ENCODE results near the gene GAB2. TPM values are rescaled to one million over a fixed set of nuclear protein-coding genes. Genes with fewer than 3 reads are reported as not detected.

GAB2 gene
- total RNA-seq, 2 experiments from 2014 or later = 1.4 to 1.8 TPM

DNA sequence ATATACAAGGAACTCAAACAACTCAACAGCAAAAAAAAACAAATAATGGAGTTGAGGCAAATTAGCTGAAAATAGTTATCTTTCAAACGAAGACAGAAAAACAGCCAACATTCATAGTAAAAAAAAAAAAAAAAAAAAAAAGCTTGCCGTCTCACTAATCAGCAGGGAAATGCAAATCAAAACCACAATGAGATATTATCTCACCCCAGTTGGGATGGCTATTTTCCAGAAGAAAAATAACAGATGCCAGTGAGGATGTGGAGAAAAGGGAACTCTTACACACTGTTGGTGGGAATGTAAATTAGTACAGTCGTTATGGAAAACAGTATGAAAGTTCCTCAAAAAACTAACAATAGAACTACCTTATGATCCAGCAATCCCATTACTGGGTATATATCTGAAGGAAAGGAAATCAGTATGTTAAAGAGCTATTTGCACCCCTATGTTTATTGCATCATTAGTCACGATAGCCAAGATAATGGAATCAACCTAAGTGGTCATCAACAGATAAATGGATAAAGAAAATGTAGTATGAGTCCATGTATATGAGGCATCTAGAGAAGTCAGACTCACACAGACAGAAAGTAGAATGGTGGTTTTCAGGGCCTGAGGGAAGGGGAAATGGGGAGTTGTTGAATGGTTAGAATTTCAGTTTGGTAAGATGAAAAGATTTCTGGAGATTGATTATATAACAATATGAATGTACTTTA is 172.9 kb downstream of the GAB2 start:
- no peak overlapping the region for H3K4me3 Mint-ChIP-seq
- ATAC-seq (no peak), DNase-seq (no peak)
- H3K27me3 Mint-ChIP-seq = no peaks in the 10 kb centered on the region
- peaks cover 12% of the 10 kb centered on the region for H3K9me3 Mint-ChIP-seq
- H3K36me3 Mint-ChIP-seq (ENCODE audit: low read depth) = peaks cover 7% of the 10 kb centered on the region
- TF ChIP-seq, protein P1, sequence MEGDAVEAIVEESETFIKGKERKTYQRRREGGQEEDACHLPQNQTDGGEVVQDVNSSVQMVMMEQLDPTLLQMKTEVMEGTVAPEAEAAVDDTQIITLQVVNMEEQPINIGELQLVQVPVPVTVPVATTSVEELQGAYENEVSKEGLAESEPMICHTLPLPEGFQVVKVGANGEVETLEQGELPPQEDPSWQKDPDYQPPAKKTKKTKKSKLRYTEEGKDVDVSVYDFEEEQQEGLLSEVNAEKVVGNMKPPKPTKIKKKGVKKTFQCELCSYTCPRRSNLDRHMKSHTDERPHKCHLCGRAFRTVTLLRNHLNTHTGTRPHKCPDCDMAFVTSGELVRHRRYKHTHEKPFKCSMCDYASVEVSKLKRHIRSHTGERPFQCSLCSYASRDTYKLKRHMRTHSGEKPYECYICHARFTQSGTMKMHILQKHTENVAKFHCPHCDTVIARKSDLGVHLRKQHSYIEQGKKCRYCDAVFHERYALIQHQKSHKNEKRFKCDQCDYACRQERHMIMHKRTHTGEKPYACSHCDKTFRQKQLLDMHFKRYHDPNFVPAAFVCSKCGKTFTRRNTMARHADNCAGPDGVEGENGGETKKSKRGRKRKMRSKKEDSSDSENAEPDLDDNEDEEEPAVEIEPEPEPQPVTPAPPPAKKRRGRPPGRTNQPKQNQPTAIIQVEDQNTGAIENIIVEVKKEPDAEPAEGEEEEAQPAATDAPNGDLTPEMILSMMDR (IDR thresholded peaks at IDR 0.05) = no peak
- CTCF ChIA-PET = no interaction called here
- H3K4me1 Mint-ChIP-seq (ENCODE audit: low read depth) = peaks cover 2% of the 10 kb centered on the region
- H3K27ac Mint-ChIP-seq = no peak overlapping the region
- POLR2A ChIA-PET = no interaction called here
- intact Hi-C loops (cut with micrococcal nuclease) = no loop called here

- CTCF ChIA-PET = no interaction called here
- TF ChIP-seq, protein P1 (IDR thresholded peaks at IDR 0.05) = no peak
Observed at GRCh38 chr11:78244080-78244479, 173.5 kb downstream of the GAB2 start.

GRCh38 chr11:78241475-78241874 is 176.1 kb downstream of the GAB2 start:
- Mint-ChIP-seq H3K9me3 (peaks cover 12% of the 10 kb centered on the region), H3K27ac (no peak overlapping the region), H3K36me3 (ENCODE audit: low read depth) (peaks cover 7% of the 10 kb centered on the region), H3K4me1 (ENCODE audit: low read depth) (no peaks in the 10 kb centered on the region), H3K27me3 (no peaks in the 10 kb centered on the region), H3K4me3 (no peak overlapping the region)
- no peak for DNase-seq
- intact Hi-C loops (cut with micrococcal nuclease) = no loop called here
- CTCF ChIA-PET = no interaction called here
- ATAC-seq = no peak
- POLR2A ChIA-PET = no interaction called here
- TF ChIP-seq, protein P1 (IDR thresholded peaks at IDR 0.05) = no peak

More at GRCh38 chr11:78244080-78244479, 173.5 kb downstream of the GAB2 start:
- H3K27ac Mint-ChIP-seq = no peak overlapping the region
- ATAC-seq (no peak), DNase-seq (no peak)
- intact Hi-C loops (cut with micrococcal nuclease) = no loop called here
- POLR2A ChIA-PET = no interaction called here
- no peaks in the 10 kb centered on the region for H3K27me3 Mint-ChIP-seq
- peaks cover 12% of the 10 kb centered on the region for H3K9me3 Mint-ChIP-seq
- H3K36me3 Mint-ChIP-seq (ENCODE audit: low read depth) = peaks cover 7% of the 10 kb centered on the region
- no peak overlapping the region for H3K4me3 Mint-ChIP-seq
- H3K4me1 Mint-ChIP-seq (ENCODE audit: low read depth) = peaks cover 2% of the 10 kb centered on the region

DNA sequence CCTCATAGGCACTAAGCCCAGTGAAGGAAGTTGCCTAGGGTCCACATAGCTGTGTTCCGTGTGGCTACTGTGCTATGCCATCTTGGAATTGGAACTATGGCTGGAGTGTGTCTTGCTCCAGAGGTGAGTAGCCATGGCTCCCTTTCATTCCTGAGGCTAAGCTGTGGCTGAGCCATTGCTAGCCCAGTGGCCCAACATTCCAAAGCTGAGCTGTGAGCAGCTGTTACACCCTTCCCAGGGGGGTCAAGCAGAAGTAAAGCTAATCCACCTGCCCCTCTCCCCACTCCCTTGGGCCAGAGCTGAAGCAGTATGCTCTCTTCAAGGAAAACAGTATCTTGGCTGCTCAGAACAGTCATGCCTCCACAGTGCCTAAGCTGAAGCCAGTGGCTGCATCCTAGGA is 177.8 kb downstream of the GAB2 start:
- DNase-seq (no peak), ATAC-seq (no peak)
- POLR2A ChIA-PET = no interaction called here
- Mint-ChIP-seq H3K27me3 (no peaks in the 10 kb centered on the region), H3K36me3 (ENCODE audit: low read depth) (peaks cover 7% of the 10 kb centered on the region), H3K4me3 (no peak overlapping the region), H3K4me1 (ENCODE audit: low read depth) (no peaks in the 10 kb centered on the region), H3K27ac (no peak overlapping the region), H3K9me3 (peaks cover 12% of the 10 kb centered on the region)
- intact Hi-C loops (cut with micrococcal nuclease) = no loop called here
- TF ChIP-seq, protein P1 (IDR thresholded peaks at IDR 0.05) = no peak
- CTCF ChIA-PET = no interaction called here

GRCh38 chr11:78237293-78238046 is 180.2 kb downstream of the GAB2 start:
- ChIA-PET CTCF (no interaction called here), POLR2A (no interaction called here)

More at GRCh38 chr11:78237293-78238046, 180.2 kb downstream of the GAB2 start:
- TF ChIP-seq, protein P1 (IDR thresholded peaks at IDR 0.05) = no peak
- H3K27ac Mint-ChIP-seq = no peak overlapping the region
- no peak overlapping the region for H3K4me3 Mint-ChIP-seq
- H3K9me3 Mint-ChIP-seq = peaks cover 12% of the 10 kb centered on the region
- no peaks in the 10 kb centered on the region for H3K4me1 Mint-ChIP-seq (ENCODE audit: low read depth)
- intact Hi-C loops (cut with micrococcal nuclease) = no loop called here
- H3K27me3 Mint-ChIP-seq = no peaks in the 10 kb centered on the region
- ATAC-seq = no peak
- peaks cover 7% of the 10 kb centered on the region for H3K36me3 Mint-ChIP-seq (ENCODE audit: low read depth)
- no peak for DNase-seq

Data from activated CD8-positive, alpha-beta T cell treated with anti-CD3 and anti-CD28 coated beads for 36 hours (primary cell).